ENCODE measurements around the gene TRAF5.

DNA sequence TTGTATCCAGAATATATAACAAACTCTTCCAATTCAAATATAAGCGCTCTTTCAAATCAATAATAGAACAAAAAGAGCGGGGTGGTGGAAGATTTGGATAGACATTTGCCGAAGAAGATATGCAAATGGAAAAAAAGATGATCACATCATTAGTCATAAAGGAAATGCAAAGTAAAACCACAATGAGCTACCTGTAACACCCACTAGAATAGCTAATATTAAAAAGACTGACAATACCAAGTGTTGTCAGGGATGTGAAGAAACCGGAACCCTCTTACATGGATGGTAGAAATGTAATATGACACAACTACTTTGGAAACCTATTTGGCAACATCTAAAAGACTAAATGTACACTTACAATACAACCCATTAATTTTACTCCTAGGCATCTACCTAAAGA lies 5.7 kb upstream of the TRAF5 start:
- TF ChIP-seq, protein P1, sequence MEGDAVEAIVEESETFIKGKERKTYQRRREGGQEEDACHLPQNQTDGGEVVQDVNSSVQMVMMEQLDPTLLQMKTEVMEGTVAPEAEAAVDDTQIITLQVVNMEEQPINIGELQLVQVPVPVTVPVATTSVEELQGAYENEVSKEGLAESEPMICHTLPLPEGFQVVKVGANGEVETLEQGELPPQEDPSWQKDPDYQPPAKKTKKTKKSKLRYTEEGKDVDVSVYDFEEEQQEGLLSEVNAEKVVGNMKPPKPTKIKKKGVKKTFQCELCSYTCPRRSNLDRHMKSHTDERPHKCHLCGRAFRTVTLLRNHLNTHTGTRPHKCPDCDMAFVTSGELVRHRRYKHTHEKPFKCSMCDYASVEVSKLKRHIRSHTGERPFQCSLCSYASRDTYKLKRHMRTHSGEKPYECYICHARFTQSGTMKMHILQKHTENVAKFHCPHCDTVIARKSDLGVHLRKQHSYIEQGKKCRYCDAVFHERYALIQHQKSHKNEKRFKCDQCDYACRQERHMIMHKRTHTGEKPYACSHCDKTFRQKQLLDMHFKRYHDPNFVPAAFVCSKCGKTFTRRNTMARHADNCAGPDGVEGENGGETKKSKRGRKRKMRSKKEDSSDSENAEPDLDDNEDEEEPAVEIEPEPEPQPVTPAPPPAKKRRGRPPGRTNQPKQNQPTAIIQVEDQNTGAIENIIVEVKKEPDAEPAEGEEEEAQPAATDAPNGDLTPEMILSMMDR (IDR thresholded peaks at IDR 0.05; ENCODE audit: insufficient read depth, low read length, poor library complexity, severe bottlenecking), result no peak
- no peak for TF ChIP-seq EZH2phosphoT487 (conservative IDR thresholded peaks at IDR 0.05; ENCODE audit: low read length)
